HG03039 (cell line): ENCODE data around the gene LEKR1.

Experiments used
- ATAC-seq: cut with Tn5 transposase; IDR thresholded peaks from one replicate; pipeline ENCODE4 v1.9.1; 2021; ENCODE audit warnings: mild to moderate bottlenecking, moderate library complexity; ENCODE audit not compliant: unreplicated experiment

LEKR1 gene

DNA sequence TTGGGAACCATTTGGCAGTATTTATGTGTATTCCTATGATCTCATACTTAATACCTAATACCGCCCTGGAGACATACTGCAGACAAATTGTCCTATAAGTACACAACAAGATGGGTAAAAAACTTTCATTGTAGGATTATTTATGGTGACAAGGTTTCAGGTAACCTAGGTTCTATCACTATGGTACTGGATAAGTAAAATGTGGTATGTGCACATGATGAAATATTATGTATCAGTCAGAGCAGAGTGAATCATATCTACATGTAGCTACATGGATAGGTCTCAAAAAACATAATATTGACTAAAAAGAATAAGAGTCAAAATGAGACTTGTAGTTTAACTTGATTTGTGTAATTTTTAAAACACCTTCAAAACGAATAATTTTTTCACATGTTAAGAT is 147.8 kb downstream of the LEKR1 start:
- ATAC-seq, result no peak

DNA sequence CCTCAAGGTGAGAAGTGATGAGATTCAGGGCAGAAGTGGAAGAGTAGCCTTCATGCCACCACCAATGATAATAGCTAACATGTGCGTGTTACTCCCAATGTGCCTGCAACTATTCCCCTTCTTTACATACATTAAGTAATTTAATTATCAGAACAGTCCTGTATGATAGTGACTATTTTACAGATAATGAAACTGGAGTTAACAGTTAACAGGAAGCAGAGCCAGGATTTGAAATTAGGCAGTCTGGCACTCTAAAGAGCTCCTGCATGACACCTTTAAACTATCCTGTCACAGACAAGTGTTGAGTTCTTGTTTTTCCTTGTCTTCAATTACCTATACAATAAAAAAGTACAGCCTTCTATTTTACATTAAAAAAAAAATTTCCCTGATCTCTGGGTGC is 148.8 kb downstream of the LEKR1 start:
- ATAC-seq, result no peak

DNA sequence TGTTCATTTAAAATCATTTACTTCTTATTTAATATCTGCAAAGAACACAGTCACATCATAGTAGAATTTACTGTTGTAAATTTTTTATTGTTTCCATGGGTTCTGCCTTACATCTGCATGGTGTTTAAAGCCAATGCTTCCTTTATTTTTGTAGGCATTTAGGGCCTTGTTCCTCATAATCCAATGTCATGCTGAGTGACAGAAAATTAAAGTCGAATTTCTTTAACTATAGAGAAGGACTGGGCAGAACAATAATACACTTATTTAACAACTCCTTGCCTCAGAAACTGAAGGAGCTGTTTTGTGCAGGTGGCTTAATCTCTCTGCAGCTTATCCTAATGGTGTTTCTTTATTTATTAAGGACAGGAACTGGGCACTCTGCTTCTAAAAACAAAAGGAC is 149.6 kb downstream of the LEKR1 start:
- ATAC-seq, result no peak

- ATAC-seq, result no peak
These were observed 150.8 kb downstream of the LEKR1 start for GRCh38 chr3:156976933-156977332.

DNA sequence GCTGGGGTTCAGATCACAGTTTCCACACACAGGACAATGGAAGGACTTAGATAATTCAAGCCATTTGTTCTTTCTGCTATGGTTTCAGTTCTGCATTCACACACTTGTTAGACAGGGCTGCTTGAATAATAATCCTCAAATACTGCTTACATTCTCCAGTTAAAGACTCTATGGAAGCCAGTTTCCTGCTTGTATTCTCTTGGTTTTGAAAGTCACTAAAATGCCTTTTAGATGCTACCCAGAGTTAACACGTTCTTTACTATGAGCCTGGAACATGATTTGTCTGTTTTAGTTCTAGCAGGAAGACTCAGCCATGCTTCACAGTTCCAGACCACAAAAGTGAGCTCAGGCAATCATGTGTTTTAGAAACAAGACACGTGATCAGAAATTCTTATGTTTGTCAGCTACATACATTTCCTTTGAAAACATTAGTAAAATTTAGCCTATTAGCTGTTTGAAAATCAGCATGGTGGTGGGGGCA is 152.4 kb downstream of the LEKR1 start:
- peak; percentile 79 for ATAC-seq

DNA sequence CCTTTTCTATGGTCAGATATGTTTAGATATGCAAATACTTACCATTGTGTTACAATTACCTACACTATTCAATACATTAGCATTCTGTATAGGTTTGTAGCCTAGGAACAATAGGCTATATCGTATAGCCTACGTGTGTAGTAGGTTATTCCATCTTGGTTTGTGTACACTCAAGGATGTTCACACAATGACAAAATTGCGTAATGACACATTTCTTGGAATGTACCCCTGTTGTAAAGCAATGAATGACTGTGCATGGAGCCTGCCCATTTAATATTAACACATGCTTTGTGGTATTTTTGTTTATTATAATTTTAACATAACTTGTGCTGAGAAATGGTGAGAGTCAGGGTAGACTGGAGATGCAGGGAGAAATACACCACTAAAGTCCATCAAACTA is 154.9 kb downstream of the LEKR1 start:
- ATAC-seq, result no peak

- ATAC-seq, result no peak
These were observed 157.4 kb downstream of the LEKR1 start for GRCh38 chr3:156983559-156983958.

DNA sequence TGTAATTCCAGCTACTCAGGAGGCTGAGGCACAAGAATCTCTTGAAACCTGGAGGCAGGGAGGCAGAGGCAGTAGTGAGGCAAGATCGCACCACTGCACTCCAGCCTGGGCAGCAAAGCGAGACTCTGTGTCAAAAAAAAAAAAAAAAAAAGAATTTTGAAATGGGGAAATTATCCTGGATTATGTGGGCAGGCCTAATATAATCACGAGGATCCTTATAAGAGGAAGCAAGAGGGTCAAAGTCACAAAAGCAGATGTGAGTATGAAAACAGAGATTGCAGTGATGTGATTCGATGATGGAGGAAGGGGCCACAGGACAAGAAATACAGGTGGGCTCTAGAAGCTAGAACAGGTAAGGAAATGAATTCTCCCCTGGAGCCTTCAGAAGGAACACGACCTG is 159.6 kb downstream of the LEKR1 start:
- no peak for ATAC-seq

GRCh38 chr3:156987946-156988345 is 161.8 kb downstream of the LEKR1 start:
- ATAC-seq, result no peak

DNA sequence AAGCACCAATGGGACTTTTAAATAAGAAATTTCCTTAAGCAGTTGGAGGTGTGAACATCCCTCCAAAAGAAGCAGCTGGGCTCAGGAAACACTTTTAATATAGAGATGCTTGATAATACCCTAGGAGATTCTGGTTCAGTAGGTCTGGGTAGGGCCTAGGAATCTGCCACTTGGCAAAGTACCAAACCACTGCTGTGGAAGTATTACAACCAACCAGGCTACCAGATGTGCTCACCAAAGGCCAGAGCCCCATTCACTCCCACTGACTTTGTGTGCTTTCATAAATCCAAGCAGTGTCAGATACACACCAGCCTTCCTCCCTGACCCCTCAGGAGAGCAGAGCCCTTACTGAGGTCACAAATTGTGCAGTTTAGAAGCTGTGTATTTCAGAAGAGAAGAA is 171.2 kb downstream of the LEKR1 start:
- ATAC-seq, result no peak

DNA sequence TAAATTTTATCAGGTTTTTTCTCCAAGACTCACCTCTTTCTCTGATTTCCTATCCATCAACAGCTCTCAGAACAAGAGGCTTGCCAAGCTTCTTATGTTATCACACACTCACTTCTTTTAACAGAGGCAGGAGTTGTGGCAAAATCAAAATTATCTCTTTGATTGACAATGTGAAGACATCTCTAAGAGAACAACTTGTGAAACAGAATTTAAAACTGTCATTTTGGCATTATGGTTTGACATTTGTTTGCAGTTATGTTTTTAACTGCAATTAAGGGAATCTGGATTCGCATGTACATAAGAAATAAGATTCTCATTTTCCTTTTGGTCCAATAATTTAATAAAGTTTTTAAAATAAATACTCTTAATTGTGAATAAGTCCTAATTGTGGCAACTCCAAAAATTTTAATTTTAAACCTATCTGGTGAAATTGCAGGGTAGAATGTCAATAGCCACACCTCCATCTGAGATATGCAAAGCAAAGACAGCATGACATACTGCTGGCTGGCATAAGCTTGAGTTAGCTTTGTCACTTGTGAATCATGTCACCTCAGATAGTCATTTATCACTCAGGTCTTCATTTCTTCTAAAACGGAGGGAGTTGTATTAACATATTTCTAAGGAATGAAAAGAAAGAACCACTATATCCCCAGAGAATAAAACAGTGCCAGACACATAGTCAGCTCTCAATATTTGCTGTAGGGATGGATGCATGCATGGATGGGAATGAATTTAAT is 175.2 kb downstream of the LEKR1 start:
- no peak for ATAC-seq

DNA sequence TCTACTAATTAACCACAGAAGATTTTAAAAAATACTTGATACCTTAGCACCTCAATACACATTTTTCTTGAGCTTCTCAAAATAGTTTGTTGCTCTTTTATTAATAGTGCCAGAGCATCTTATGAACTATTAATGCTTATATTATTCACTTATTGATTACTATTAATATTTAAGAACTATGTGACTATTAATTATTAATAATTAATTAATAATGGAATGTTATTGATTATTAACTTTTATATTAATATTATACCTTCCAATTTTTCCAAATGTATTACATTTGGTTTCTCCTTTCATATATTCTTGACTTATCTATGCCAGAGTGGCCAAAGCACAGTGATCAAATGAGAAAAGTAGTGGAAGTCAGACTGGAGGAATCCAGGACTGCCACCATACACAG is 195.5 kb downstream of the LEKR1 start:
- ATAC-seq, result no peak

DNA sequence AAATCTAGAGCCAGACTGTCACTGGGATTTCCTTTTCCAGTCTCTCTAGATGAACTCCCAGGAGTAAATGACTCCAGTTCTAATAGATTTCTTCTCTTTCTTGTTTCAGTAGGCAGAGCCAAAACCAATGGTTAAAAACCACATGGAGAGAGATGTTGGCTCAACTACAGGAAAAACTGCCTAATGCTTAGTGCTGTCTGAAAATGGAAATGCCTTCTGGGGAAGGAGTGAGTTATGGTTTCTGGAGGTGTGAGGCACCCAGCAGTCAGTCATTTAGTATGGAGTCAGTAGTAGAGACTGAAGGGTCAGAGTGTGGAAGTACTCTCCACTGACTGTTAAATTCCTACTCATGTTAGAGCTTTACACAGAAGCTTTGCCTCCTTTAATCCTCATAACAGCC is 197.1 kb downstream of the LEKR1 start:
- ATAC-seq, result no peak

- ATAC-seq, result no peak
These were observed 199.9 kb downstream of the LEKR1 start for GRCh38 chr3:157026091-157026490.

GRCh38 chr3:157027861-157028745 is 201.9 kb downstream of the LEKR1 start:
- ATAC-seq, result no peak

- no peak for ATAC-seq
These were observed 203.2 kb downstream of the LEKR1 start for GRCh38 chr3:157029365-157029790.

- ATAC-seq, result no peak
These were observed 204.6 kb downstream of the LEKR1 start for GRCh38 chr3:157030712-157031111.

- no peak for ATAC-seq
These were observed 206.8 kb downstream of the LEKR1 start for GRCh38 chr3:157033001-157033400.

DNA sequence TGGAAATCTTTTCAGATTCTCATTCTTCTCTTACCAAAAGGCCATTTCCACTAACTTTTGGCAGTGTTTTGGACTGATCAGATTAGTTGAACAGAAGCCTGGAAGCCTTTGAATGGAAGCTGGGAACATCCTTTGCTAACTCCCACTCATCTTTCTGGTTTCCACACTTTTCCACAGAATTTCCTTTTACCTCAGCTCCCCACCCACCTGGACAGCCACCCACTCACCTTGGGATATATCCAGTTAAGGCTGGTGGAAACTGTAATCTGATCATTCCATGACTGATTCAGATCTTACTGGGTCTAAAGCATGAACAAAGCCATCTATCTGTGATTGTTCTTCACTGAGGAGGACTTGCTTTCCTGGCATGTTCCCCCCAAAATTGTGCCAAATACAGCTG is 214.3 kb downstream of the LEKR1 start:
- ATAC-seq, result no peak

DNA sequence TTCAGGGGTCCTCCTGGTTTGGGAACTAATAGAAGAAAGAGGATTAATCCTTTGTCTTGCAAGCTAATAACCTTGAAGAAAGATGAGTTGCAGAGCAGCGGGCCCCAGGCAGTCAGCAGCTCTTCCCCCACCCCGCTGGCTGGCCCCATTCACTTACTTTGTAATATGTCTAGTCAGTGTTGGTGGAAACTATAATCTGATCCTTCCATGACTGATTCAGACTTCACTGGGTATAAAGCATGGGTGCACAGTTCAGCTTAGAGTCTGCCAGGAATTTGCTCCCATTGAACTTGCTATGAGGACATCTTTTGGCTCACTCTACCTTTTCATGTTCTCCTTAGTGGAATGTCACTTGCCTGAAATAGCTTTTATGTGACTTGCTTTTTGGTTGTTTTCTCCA is 216.1 kb downstream of the LEKR1 start:
- no peak for ATAC-seq

- ATAC-seq, result no peak
These were observed 217.6 kb downstream of the LEKR1 start for GRCh38 chr3:157043771-157044170.

DNA sequence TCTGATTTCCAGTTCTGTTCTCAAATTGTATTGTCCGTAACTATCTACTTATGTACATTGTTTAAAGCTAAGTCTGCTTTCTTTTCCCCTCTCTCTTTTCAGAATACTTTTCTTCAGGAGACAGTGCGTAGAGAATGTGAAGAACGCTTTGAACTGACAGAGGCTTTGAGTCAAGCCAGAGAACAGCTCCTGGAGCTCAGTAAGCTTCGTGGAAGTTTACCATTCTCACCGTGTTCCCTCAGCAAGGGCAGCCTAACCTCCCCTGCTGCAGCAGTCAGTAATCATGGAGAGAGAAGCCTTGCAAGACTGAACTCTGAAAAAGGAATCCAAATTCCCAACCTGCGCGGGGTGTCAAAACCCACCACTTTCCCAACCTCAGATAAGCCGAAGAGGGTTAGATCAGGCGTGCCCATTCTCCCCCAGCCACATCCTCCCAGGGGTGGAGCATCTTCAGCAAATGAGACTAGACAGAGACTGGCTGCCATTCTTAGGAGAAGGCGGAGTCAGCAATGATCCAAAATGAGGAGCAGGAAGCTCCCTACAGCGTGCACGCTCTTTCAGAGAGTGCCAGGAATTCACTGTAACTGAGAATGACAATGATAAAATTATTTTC is 219.2 kb downstream of the LEKR1 start:
- no peak for ATAC-seq
